Endothelial cell of umbilical vein (primary cell): Measurements from ENCODE around the gene TRPC4AP. TPM values are rescaled to one million over a fixed set of nuclear protein-coding genes. Genes with fewer than 3 reads are reported as not detected.

ENCODE experiments used
- BruUV-seq: library from RNA; stranded (reverse); fragments of 400-500 nt; replicated peaks from 2 replicates; lab custom pipeline; 2021; lab: Mats Ljungman, UMichigan
- CTCF ChIA-PET: fragments of 300-600, 350-600 bp; sonication (Branson Sonifier 250); formaldehyde crosslinking; loops from one replicate; lab custom pipeline; 2021; ENCODE audit warnings: antibody characterized with exemption, inconsistent platforms; lab: Charles Lee
- POLR2A ChIA-PET: fragments of 300-600, 350-600 bp; sonication (Branson Sonifier 250); formaldehyde crosslinking; loops from one replicate; lab custom pipeline; 2021; ENCODE audit warnings: antibody characterized with exemption, inconsistent platforms; lab: Charles Lee
- DNase-seq: peaks from one replicate; pipeline ENCODE4 v3.0.0-alpha.2; 2011; ENCODE audit warnings: low read depth, low spot score
- FAIRE-seq: peaks from 2 replicates; lab custom pipeline; 2011; peaks lifted over from hg19 to GRCh38; lab: Jason Lieb, UNC
- H2AFZ ChIP-seq: 2 replicates; pipeline ENCODE4 v1.6.0; 2012; ENCODE audit warnings: low read depth, low read length, control low read depth, inconsistent platforms
- H3K27ac ChIP-seq: 2 replicates; pipeline ENCODE4 v1.5.1; 2011; ENCODE audit warnings: low read depth, mild to moderate bottlenecking, control low read depth, low read length, moderate library complexity; ENCODE audit not compliant: insufficient read depth
- H3K27me3 ChIP-seq, 2 experiments: 2 replicates each; pipeline versions ENCODE4 v1.6.0 to v1.6.1; 2011; ENCODE audit warnings: low read length in 2 of 2, mixed read lengths in 1 of 2; ENCODE audit not compliant: control insufficient read depth in 2 of 2, insufficient read depth in 2 of 2
- H3K36me3 ChIP-seq, 2 experiments: 2 replicates in 1 of 2; 3 replicates in 1 of 2; pipeline ENCODE4 v1.5.1; 2011; ENCODE audit warnings: low read length in 2 of 2, mild to moderate bottlenecking in 1 of 2, moderate library complexity in 1 of 2; ENCODE audit not compliant: control insufficient read depth in 2 of 2, insufficient read depth in 2 of 2; ENCODE audit errors: extremely low read depth in 1 of 2
- H3K4me1 ChIP-seq: 3 replicates; pipeline ENCODE4 v1.5.1; 2011; ENCODE audit warnings: mild to moderate bottlenecking, low read length; ENCODE audit not compliant: control insufficient read depth, insufficient read depth; ENCODE audit errors: extremely low read depth
- H3K4me2 ChIP-seq: 2 replicates; pipeline ENCODE4 v1.6.1; 2011; ENCODE audit warnings: low read length, control low read depth, mixed read lengths; ENCODE audit not compliant: insufficient read depth
- H3K4me3 ChIP-seq, 3 experiments: fragments of 200-600 bp in 1 of 3; sonication (generic), shearing (Covaris generic) in 1 of 3; replicated peaks in 1 of 3; 2 replicates each; pipeline ENCODE4 v1.5.1; 2011 to 2016; ENCODE audit warnings: control low read depth in 3 of 3, low read length in 3 of 3, mild to moderate bottlenecking in 2 of 3, inconsistent platforms in 1 of 3, low read depth in 1 of 3, moderate library complexity in 1 of 3; ENCODE audit not compliant: insufficient read depth in 1 of 3
- H3K79me2 ChIP-seq: 2 replicates; pipeline ENCODE4 v1.6.0; 2012; ENCODE audit warnings: low read length, inconsistent platforms; ENCODE audit not compliant: control insufficient read depth, insufficient read depth
- H3K9ac ChIP-seq: replicated peaks from 2 replicates; pipeline ENCODE3; 2011; ENCODE audit warnings: low read length, control low read depth; ENCODE audit not compliant: insufficient read depth; ENCODE audit errors: extremely low read depth
- H3K9me1 ChIP-seq: replicated peaks from 3 replicates; pipeline ENCODE4 v1.6.0; 2011; ENCODE audit warnings: mild to moderate bottlenecking, low read length; ENCODE audit not compliant: control insufficient read depth, insufficient read depth; ENCODE audit errors: extremely low read depth
- H3K9me3 ChIP-seq: replicated peaks from 2 replicates; pipeline ENCODE4 v1.5.1; 2012; ENCODE audit warnings: low read length, inconsistent platforms; ENCODE audit not compliant: control insufficient read depth, insufficient read depth
- H4K20me1 ChIP-seq: replicated peaks from 2 replicates; pipeline ENCODE3; 2011; ENCODE audit warnings: mild to moderate bottlenecking, low read length; ENCODE audit not compliant: control insufficient read depth, insufficient read depth; ENCODE audit errors: extremely low read depth
- EZH2 ChIP-seq: IDR thresholded peaks from 2 replicates; pipeline ENCODE4 v1.6.1; 2012; ENCODE audit warnings: borderline replicate concordance, low read depth, mild to moderate bottlenecking, moderate library complexity, low read length, inconsistent platforms; ENCODE audit not compliant: severe bottlenecking
- FOS ChIP-seq: IDR thresholded peaks from 2 replicates; pipeline ENCODE4 v1.6.1; 2011; ENCODE audit warnings: mild to moderate bottlenecking, low read length, moderate library complexity, borderline replicate concordance; ENCODE audit not compliant: insufficient read depth
- GATA2 ChIP-seq: IDR thresholded peaks from 2 replicates; pipeline ENCODE4 v1.7.0; 2011; ENCODE audit warnings: low read depth, mild to moderate bottlenecking, moderate library complexity, mixed read lengths, low read length; ENCODE audit not compliant: insufficient read length, insufficient read depth
- JUN ChIP-seq: IDR thresholded peaks from 2 replicates; pipeline ENCODE4 v1.6.1; 2011; ENCODE audit warnings: borderline replicate concordance, low read depth; ENCODE audit not compliant: insufficient read length, insufficient read depth
- MYC ChIP-seq: IDR thresholded peaks from one replicate; pipeline ENCODE4 v1.6.1; 2011; ENCODE audit warnings: mild to moderate bottlenecking, low read depth, low read length
- POLR2A ChIP-seq: IDR thresholded peaks from 2 replicates; pipeline ENCODE4 v1.6.1; 2012; ENCODE audit warnings: low read depth, mild to moderate bottlenecking, control low read depth, low read length
- POLR2AphosphoS5 ChIP-seq: IDR thresholded peaks from 2 replicates; pipeline ENCODE4 v1.6.1; 2012; ENCODE audit warnings: low read depth, mild to moderate bottlenecking, control low read depth, low read length, moderate library complexity; ENCODE audit not compliant: insufficient read depth
- dilution Hi-C: fragments of 300-500 bp; cut with MboI; formaldehyde crosslinking; loops from one replicate; pipeline ENCODE4 v1.15.0; 2019; ENCODE audit warnings: low sequenced_read_pairs; ENCODE audit not compliant: extremely low pct_ligation_motif_present
- intact Hi-C: fragments of 100-400 bp; cut with micrococcal nuclease; formaldehyde crosslinking; loops from one replicate; pipeline ENCODE4 v1.10.0; 2022
- polyA plus RNA-seq, 4 experiments: library from polyadenylated mRNA; depleted of rRNA in 3 of 4; stranded (reverse) in 3 of 4; unstranded in 1 of 4; fragments of >200 nt; gene quantifications; 2 replicates each; pipeline versions ENCODE4 v1.2.1 to v1.2.3, GENCODE V29; 2011 to 2012; ENCODE audit warnings: missing spikeins in 1 of 4
- total RNA-seq: library from RNA; stranded (reverse); gene quantifications from 2 replicates; pipeline ENCODE4 v1.2.3, GENCODE V29; 2021
- TF ChIP-seq, protein P1 (sequence below), 2 donors: IDR thresholded peaks; 1 replicate in 1 of 2; 2 replicates in 1 of 2; pipeline ENCODE4 v1.5.1; 2011; ENCODE audit warnings: low read length in 2 of 2, mild to moderate bottlenecking in 2 of 2, moderate library complexity in 2 of 2, control low read depth in 1 of 2, inconsistent platforms in 1 of 2, low read depth in 1 of 2; ENCODE audit not compliant: insufficient read depth in 1 of 2; ENCODE audit errors: extremely low read depth in 1 of 2
- TF ChIP-seq, protein P2 (sequence below): IDR thresholded peaks from 2 replicates; pipeline ENCODE4 v1.6.1; 2011; ENCODE audit not compliant: insufficient read depth, insufficient read length

TRPC4AP gene
- total and polyA plus RNA-seq, 2 donors (not counting 3 experiments of a cell fraction or from before 2014, with no cell fraction given) = 89.0 to 103 TPM

DNA sequence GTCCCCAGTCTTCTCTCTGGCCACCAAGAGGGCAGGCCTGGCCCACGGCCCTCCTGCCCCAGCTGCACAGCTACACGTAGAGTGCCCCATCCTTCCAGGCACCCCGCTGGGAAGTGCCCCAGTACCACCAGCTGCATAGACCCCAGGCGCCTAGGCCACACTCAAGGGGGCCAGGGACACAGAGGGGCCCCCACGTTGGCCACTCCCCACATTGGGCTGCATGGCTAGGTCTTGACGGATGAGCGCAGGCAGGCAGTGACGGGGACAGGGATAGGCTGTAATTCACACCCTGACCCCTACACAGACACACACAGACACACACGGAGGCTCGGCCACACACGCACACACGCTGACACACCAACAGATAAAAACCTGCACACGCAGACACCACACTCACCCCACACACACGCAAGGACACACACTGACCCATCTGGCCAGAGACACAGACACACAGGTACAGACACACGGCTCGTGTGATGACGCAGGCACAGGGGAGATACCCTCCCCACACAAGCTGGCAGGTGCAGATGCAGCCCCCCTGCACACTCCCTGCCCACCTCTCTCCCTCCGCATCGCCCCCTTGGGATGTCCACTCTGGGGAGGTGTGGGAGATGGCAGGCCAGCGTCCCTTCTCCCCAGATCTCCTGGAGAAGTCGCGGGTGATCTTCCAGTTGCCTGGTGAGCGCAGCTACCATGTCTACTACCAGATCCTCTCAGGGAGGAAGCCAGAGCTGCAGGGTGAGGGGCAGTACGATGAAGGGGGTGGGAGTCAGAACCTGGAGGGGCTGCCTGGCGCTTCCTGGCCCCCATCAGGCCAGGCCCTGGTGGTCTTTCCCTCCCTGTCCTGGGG lies 106.9 kb downstream of the TRPC4AP start:
- no peaks in the 10 kb centered on the region for H3K36me3 ChIP-seq
- dilution Hi-C loops = no loop called here
- CTCF ChIA-PET = interaction anchor here (1.2 to 5.7 kb wide), 2 partner anchors 11 to 111 kb away, joined by 5 to 71 read pairs; partner anchors contain the start of genes ACSS2 and GGT7

More for the DNA sequence above, 106.9 kb downstream of the TRPC4AP start:
- no peak overlapping the region for H3K4me2 ChIP-seq
- intact Hi-C loops = no loop called here
- BruUV-seq = no TSS peak
- no peak overlapping the region for H2AFZ ChIP-seq
- no peaks in the 10 kb centered on the region for H3K79me2 ChIP-seq
- TF ChIP-seq FOS (no peak), EZH2 (no peak), POLR2AphosphoS5 (no peak), JUN (no peak), MYC (no peak), GATA2 (no peak), POLR2A (no peak)
- TF ChIP-seq, protein P1, sequence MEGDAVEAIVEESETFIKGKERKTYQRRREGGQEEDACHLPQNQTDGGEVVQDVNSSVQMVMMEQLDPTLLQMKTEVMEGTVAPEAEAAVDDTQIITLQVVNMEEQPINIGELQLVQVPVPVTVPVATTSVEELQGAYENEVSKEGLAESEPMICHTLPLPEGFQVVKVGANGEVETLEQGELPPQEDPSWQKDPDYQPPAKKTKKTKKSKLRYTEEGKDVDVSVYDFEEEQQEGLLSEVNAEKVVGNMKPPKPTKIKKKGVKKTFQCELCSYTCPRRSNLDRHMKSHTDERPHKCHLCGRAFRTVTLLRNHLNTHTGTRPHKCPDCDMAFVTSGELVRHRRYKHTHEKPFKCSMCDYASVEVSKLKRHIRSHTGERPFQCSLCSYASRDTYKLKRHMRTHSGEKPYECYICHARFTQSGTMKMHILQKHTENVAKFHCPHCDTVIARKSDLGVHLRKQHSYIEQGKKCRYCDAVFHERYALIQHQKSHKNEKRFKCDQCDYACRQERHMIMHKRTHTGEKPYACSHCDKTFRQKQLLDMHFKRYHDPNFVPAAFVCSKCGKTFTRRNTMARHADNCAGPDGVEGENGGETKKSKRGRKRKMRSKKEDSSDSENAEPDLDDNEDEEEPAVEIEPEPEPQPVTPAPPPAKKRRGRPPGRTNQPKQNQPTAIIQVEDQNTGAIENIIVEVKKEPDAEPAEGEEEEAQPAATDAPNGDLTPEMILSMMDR (IDR thresholded peaks at IDR 0.05; ENCODE audit: extremely low read depth in 1 of 2, insufficient read depth in 1 of 2, low read depth in 1 of 2, low read length in 2 of 2) = no peak
- TF ChIP-seq, protein P2, sequence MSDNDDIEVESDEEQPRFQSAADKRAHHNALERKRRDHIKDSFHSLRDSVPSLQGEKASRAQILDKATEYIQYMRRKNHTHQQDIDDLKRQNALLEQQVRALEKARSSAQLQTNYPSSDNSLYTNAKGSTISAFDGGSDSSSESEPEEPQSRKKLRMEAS = no peak
- no peak for FAIRE-seq
- no peak overlapping the region for H3K4me3 ChIP-seq
- no peaks in the 10 kb centered on the region for H3K9me1 ChIP-seq
- H4K20me1 ChIP-seq = no peaks in the 10 kb centered on the region
- H3K27ac ChIP-seq = no peak overlapping the region
- peaks cover 5% of the 10 kb centered on the region in 2 experiments for H3K27me3 ChIP-seq
- DNase-seq = no peak
- no peak overlapping the region for H3K9ac ChIP-seq
- no peaks in the 10 kb centered on the region for H3K9me3 ChIP-seq
- POLR2A ChIA-PET = no interaction called here
- no peaks in the 10 kb centered on the region for H3K4me1 ChIP-seq
